ENCODE measurements around the gene PRKCA. TPM values are rescaled to one million over a fixed set of nuclear protein-coding genes. Genes with fewer than 3 reads are reported as not detected.

The PRKCA gene
- total RNA-seq, 1 experiment from 2014 or later, result 29.5 TPM

GRCh38 chr17:66542129-66542966, 239.9 kb downstream of the PRKCA start:
- Mint-ChIP-seq H3K27ac (no peak overlapping the region), H3K9me3 (peaks cover 21% of the 10 kb centered on the region)

More at GRCh38 chr17:66542129-66542966, 239.9 kb downstream of the PRKCA start:
- TF ChIP-seq ZNF423 (CRISPR knock-in tag; IDR thresholded peaks at IDR 0.05) (no peak), ATF3 (CRISPR knock-in tag; conservative IDR thresholded peaks at IDR 0.05) (no peak), ATF1 (CRISPR knock-in tag; IDR thresholded peaks at IDR 0.05) (no peak), MXD4 (CRISPR knock-in tag; IDR thresholded peaks at IDR 0.05; ENCODE audit: borderline replicate concordance) (no peak), FOXP4 (CRISPR knock-in tag; IDR thresholded peaks at IDR 0.05) (no peak), ZNF219 (CRISPR knock-in tag; IDR thresholded peaks at IDR 0.05; ENCODE audit: borderline replicate concordance) (no peak), ZNF416 (CRISPR knock-in tag; IDR thresholded peaks at IDR 0.05) (no peak), ZBTB21 (CRISPR knock-in tag; IDR thresholded peaks at IDR 0.05; ENCODE audit: borderline replicate concordance) (no peak), CREB1 (CRISPR knock-in tag; IDR thresholded peaks at IDR 0.05) (no peak), NFYB (CRISPR knock-in tag; conservative IDR thresholded peaks at IDR 0.05; ENCODE audit: low read depth) (no peak), ZNF263 (CRISPR knock-in tag; IDR thresholded peaks at IDR 0.05; ENCODE audit: low read depth) (no peak)
- TF ChIP-seq, protein P1, sequence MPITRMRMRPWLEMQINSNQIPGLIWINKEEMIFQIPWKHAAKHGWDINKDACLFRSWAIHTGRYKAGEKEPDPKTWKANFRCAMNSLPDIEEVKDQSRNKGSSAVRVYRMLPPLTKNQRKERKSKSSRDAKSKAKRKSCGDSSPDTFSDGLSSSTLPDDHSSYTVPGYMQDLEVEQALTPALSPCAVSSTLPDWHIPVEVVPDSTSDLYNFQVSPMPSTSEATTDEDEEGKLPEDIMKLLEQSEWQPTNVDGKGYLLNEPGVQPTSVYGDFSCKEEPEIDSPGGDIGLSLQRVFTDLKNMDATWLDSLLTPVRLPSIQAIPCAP (CRISPR knock-in tag; IDR thresholded peaks at IDR 0.05), result no peak
- TF ChIP-seq, protein P2, sequence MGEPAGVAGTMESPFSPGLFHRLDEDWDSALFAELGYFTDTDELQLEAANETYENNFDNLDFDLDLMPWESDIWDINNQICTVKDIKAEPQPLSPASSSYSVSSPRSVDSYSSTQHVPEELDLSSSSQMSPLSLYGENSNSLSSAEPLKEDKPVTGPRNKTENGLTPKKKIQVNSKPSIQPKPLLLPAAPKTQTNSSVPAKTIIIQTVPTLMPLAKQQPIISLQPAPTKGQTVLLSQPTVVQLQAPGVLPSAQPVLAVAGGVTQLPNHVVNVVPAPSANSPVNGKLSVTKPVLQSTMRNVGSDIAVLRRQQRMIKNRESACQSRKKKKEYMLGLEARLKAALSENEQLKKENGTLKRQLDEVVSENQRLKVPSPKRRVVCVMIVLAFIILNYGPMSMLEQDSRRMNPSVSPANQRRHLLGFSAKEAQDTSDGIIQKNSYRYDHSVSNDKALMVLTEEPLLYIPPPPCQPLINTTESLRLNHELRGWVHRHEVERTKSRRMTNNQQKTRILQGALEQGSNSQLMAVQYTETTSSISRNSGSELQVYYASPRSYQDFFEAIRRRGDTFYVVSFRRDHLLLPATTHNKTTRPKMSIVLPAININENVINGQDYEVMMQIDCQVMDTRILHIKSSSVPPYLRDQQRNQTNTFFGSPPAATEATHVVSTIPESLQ (CRISPR knock-in tag; IDR thresholded peaks at IDR 0.05), result no peak
- TF ChIP-seq, protein P3, sequence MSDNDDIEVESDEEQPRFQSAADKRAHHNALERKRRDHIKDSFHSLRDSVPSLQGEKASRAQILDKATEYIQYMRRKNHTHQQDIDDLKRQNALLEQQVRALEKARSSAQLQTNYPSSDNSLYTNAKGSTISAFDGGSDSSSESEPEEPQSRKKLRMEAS (CRISPR knock-in tag; IDR thresholded peaks at IDR 0.05), result no peak
- TF ChIP-seq, protein P4, sequence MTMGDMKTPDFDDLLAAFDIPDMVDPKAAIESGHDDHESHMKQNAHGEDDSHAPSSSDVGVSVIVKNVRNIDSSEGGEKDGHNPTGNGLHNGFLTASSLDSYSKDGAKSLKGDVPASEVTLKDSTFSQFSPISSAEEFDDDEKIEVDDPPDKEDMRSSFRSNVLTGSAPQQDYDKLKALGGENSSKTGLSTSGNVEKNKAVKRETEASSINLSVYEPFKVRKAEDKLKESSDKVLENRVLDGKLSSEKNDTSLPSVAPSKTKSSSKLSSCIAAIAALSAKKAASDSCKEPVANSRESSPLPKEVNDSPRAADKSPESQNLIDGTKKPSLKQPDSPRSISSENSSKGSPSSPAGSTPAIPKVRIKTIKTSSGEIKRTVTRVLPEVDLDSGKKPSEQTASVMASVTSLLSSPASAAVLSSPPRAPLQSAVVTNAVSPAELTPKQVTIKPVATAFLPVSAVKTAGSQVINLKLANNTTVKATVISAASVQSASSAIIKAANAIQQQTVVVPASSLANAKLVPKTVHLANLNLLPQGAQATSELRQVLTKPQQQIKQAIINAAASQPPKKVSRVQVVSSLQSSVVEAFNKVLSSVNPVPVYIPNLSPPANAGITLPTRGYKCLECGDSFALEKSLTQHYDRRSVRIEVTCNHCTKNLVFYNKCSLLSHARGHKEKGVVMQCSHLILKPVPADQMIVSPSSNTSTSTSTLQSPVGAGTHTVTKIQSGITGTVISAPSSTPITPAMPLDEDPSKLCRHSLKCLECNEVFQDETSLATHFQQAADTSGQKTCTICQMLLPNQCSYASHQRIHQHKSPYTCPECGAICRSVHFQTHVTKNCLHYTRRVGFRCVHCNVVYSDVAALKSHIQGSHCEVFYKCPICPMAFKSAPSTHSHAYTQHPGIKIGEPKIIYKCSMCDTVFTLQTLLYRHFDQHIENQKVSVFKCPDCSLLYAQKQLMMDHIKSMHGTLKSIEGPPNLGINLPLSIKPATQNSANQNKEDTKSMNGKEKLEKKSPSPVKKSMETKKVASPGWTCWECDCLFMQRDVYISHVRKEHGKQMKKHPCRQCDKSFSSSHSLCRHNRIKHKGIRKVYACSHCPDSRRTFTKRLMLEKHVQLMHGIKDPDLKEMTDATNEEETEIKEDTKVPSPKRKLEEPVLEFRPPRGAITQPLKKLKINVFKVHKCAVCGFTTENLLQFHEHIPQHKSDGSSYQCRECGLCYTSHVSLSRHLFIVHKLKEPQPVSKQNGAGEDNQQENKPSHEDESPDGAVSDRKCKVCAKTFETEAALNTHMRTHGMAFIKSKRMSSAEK (CRISPR knock-in tag; IDR thresholded peaks at IDR 0.05; ENCODE audit: borderline replicate concordance), result no peak
- CTCF ChIA-PET, result interaction anchor here (1.6 kb wide), 1 partner anchor 10 kb away, joined by 4 read pairs; no protein-coding TSS in a partner anchor
- no peaks in the 10 kb centered on the region for H3K27me3 Mint-ChIP-seq (ENCODE audit: low read depth)
- peaks cover 16% of the 10 kb centered on the region for H3K36me3 Mint-ChIP-seq
- DNase-seq (ENCODE audit: low spot score), result no peak
- H3K4me1 Mint-ChIP-seq, result peaks cover 42% of the 10 kb centered on the region
- POLR2A ChIA-PET, result no interaction called here
- no peak overlapping the region for H3K4me3 Mint-ChIP-seq
- ATAC-seq, result no peak

Data from WTC11 (cell line).